Smooth muscle cell (in vitro differentiated cells): Measurements from ENCODE around the gene MTFP1. TPM values are rescaled to one million over a fixed set of nuclear protein-coding genes. Genes with fewer than 3 reads are reported as not detected.

ENCODE experiments used
- DNase-seq: peaks from one replicate; lab custom pipeline; 2025; ENCODE audit not compliant: unreplicated experiment; lab: John Stamatoyannopoulos, UW
- H2AFZ ChIP-seq: fragments of 200-600 bp; sonication (generic); 2 replicates; pipeline ENCODE4 v1.6.0; 2016; ENCODE audit warnings: antibody characterized with exemption, low read depth, mild to moderate bottlenecking
- H3F3A ChIP-seq: fragments of 200-600 bp; sonication (generic); 2 replicates; pipeline ENCODE4 v1.6.0; 2017; ENCODE audit warnings: antibody characterized with exemption, low read depth
- H3K27ac ChIP-seq: fragments of 200-600 bp; sonication (generic); 2 replicates; pipeline ENCODE4 v1.5.1; 2016; ENCODE audit warnings: low read depth, mild to moderate bottlenecking
- H3K27me3 ChIP-seq: fragments of 200-600 bp; sonication (generic); 2 replicates; pipeline ENCODE4 v1.6.1; 2016; ENCODE audit warnings: low read depth, mild to moderate bottlenecking
- H3K36me3 ChIP-seq: fragments of 200-600 bp; sonication (generic); 2 replicates; pipeline ENCODE4 v1.5.1; 2016; ENCODE audit warnings: low read depth
- H3K4me1 ChIP-seq: fragments of 200-600 bp; sonication (generic); 2 replicates; pipeline ENCODE4 v1.5.1; 2016; ENCODE audit warnings: low read depth
- H3K4me2 ChIP-seq: fragments of 200-600 bp; sonication (generic); 2 replicates; pipeline ENCODE4 v1.6.0; 2016; ENCODE audit warnings: mild to moderate bottlenecking
- H3K4me3 ChIP-seq: fragments of 200-600 bp; sonication (generic); 2 replicates; pipeline ENCODE4 v1.5.1; 2016; ENCODE audit warnings: mild to moderate bottlenecking
- H3K79me2 ChIP-seq: fragments of 200-600 bp; sonication (generic); 2 replicates; pipeline ENCODE4 v1.6.0; 2016; ENCODE audit warnings: low read depth, mild to moderate bottlenecking
- H3K9ac ChIP-seq: fragments of 200-600 bp; sonication (generic); 2 replicates; pipeline ENCODE4 v1.6.0; 2016; ENCODE audit warnings: low read depth
- H3K9me3 ChIP-seq: fragments of 200-600 bp; sonication (generic); replicated peaks from 2 replicates; pipeline ENCODE4 v1.5.1; 2016; ENCODE audit warnings: low read depth
- H4K20me1 ChIP-seq: fragments of 200-600 bp; sonication (generic); 2 replicates; pipeline ENCODE4 v1.6.0; 2016; ENCODE audit warnings: low read depth
- CTCF ChIP-seq: fragments of 200-600 bp; sonication (generic); IDR thresholded peaks from 2 replicates; pipeline ENCODE4 v1.5.1; 2017; ENCODE audit warnings: borderline replicate concordance, mild to moderate bottlenecking, antibody characterized with exemption; ENCODE audit not compliant: insufficient read depth, poor library complexity, severe bottlenecking
- WGBS: methylation state at CpG from one replicate; pipeline ENCODE4 v1.1.7; 2016; ENCODE audit warnings: low lambda C conversion rate; 5-methylcytosine and 5-hydroxymethylcytosine counted together
- polyA plus RNA-seq: library from polyadenylated mRNA; unstranded; fragments of >200 nt; fragmentation: Nextera tagmentation; extraction: Ambion mirVana; gene quantifications from 2 replicates; pipeline ENCODE4 v1.2.1, GENCODE V29; 2016
- total RNA-seq: library from RNA; depleted of rRNA; stranded (reverse); fragments of >200 nt; gene quantifications from 2 replicates; pipeline ENCODE4 v1.2.3, GENCODE V29; 2014

The MTFP1 gene
- total and polyA plus RNA-seq, 2 experiments from 2014 or later = 14.4 to 30.9 TPM

- Histone ChIP-seq H3K4me2 (no peak overlapping the region), H3K36me3 (no peaks in the 10 kb centered on the region), H3K9me3 (no peaks in the 10 kb centered on the region), H3F3A (peaks cover 5% of the 10 kb centered on the region), H3K4me1 (no peaks in the 10 kb centered on the region), H3K27ac (no peak overlapping the region), H3K27me3 (no peaks in the 10 kb centered on the region), H3K4me3 (no peak overlapping the region), H3K9ac (no peak overlapping the region), H3K79me2 (no peaks in the 10 kb centered on the region), H2AFZ (no peak overlapping the region), H4K20me1 (peaks cover 41% of the 10 kb centered on the region)
- DNase-seq = no peak
- WGBS = 92% methylated on average over 6 of the region's 6 CpGs
- TF ChIP-seq CTCF = no peak
These were observed 21.3 kb upstream of the MTFP1 start for GRCh38 chr22:30404307-30404706.

- Histone ChIP-seq H3K79me2 (no peaks in the 10 kb centered on the region), H3K36me3 (no peaks in the 10 kb centered on the region), H3K27me3 (no peaks in the 10 kb centered on the region), H3F3A (peaks cover 5% of the 10 kb centered on the region), H3K27ac (no peak overlapping the region), H2AFZ (no peak overlapping the region), H3K9me3 (no peaks in the 10 kb centered on the region), H3K4me1 (no peaks in the 10 kb centered on the region), H3K9ac (no peak overlapping the region), H3K4me2 (no peak overlapping the region), H4K20me1 (peaks cover 30% of the 10 kb centered on the region), H3K4me3 (no peak overlapping the region)
- no peak for DNase-seq
- 82% methylated on average over 4 of the region's 4 CpGs for WGBS
- TF ChIP-seq CTCF = no peak
These were observed 19.8 kb upstream of the MTFP1 start for GRCh38 chr22:30405731-30406130.

- no peaks in the 10 kb centered on the region for H3K4me1 ChIP-seq
- WGBS = 92% methylated on average over 6 of the region's 6 CpGs
These were observed 19.2 kb upstream of the MTFP1 start for GRCh38 chr22:30406400-30406799.

More at GRCh38 chr22:30406400-30406799, 19.2 kb upstream of the MTFP1 start:
- Histone ChIP-seq H2AFZ (no peak overlapping the region), H3K79me2 (no peaks in the 10 kb centered on the region), H3K9ac (no peak overlapping the region), H3K27ac (no peak overlapping the region), H4K20me1 (peaks cover 30% of the 10 kb centered on the region), H3F3A (peaks cover 5% of the 10 kb centered on the region), H3K27me3 (no peaks in the 10 kb centered on the region), H3K36me3 (no peaks in the 10 kb centered on the region), H3K4me3 (no peak overlapping the region), H3K9me3 (no peaks in the 10 kb centered on the region), H3K4me2 (no peak overlapping the region)
- no peak for DNase-seq
- TF ChIP-seq CTCF = no peak
